ENCODE measurements around the gene CADM2.

The CADM2 gene

DNA sequence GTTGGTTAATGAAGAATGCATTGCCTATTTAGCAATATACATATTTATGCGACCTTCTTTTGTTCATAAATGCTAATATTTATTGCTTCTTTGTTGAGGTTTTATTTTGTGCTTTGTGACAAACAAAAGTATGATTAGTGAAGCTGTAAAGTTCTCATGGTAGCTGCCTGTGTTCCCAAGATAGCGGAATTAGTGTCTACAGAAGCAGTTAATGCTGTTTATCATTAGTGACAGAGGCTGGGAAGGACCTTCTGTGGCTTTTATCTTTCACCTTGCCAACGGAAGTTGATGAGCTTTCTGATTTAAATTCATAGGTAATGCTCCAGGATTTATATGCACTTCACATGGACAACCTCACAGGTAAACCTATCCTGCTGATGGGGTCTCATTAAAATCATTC, 418.3 kb downstream of the CADM2 start:
- no peak overlapping the region for H3K27ac ChIP-seq (ENCODE audit: low read depth, low read length)
- no peaks in the 10 kb centered on the region for H3K79me2 ChIP-seq (ENCODE audit: control insufficient read depth, low read length)
- H3K36me3 ChIP-seq (ENCODE audit: control insufficient read depth, low read length) = no peaks in the 10 kb centered on the region
- H4K20me1 ChIP-seq (ENCODE audit: control insufficient read depth, insufficient read depth, low read depth, low read length) = no peaks in the 10 kb centered on the region
- TF ChIP-seq, protein P1, sequence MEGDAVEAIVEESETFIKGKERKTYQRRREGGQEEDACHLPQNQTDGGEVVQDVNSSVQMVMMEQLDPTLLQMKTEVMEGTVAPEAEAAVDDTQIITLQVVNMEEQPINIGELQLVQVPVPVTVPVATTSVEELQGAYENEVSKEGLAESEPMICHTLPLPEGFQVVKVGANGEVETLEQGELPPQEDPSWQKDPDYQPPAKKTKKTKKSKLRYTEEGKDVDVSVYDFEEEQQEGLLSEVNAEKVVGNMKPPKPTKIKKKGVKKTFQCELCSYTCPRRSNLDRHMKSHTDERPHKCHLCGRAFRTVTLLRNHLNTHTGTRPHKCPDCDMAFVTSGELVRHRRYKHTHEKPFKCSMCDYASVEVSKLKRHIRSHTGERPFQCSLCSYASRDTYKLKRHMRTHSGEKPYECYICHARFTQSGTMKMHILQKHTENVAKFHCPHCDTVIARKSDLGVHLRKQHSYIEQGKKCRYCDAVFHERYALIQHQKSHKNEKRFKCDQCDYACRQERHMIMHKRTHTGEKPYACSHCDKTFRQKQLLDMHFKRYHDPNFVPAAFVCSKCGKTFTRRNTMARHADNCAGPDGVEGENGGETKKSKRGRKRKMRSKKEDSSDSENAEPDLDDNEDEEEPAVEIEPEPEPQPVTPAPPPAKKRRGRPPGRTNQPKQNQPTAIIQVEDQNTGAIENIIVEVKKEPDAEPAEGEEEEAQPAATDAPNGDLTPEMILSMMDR (IDR thresholded peaks at IDR 0.05; ENCODE audit: low read depth, low read length, poor library complexity, severe bottlenecking) = no peak
- TF ChIP-seq EZH2phosphoT487 (IDR thresholded peaks at IDR 0.05; ENCODE audit: borderline replicate concordance, low read length) = no peak
- no peak overlapping the region for H3K4me2 ChIP-seq (ENCODE audit: low read length)
- no peaks in the 10 kb centered on the region for H3K9me3 ChIP-seq (ENCODE audit: control insufficient read depth, insufficient read depth, low read length)
- H3F3A ChIP-seq (ENCODE audit: control insufficient read depth, insufficient read depth) = no peaks in the 10 kb centered on the region
- H3K4me3 ChIP-seq (ENCODE audit: low read length) = no peak overlapping the region
- H3K4me1 ChIP-seq (ENCODE audit: control insufficient read depth, low read length) = no peaks in the 10 kb centered on the region
- no peaks in the 10 kb centered on the region for H3K27me3 ChIP-seq (ENCODE audit: control insufficient read depth, low read length)
- no peaks in the 10 kb centered on the region for H3K9me2 ChIP-seq (replicated peaks; ENCODE audit: control insufficient read depth, low read length)

DNA sequence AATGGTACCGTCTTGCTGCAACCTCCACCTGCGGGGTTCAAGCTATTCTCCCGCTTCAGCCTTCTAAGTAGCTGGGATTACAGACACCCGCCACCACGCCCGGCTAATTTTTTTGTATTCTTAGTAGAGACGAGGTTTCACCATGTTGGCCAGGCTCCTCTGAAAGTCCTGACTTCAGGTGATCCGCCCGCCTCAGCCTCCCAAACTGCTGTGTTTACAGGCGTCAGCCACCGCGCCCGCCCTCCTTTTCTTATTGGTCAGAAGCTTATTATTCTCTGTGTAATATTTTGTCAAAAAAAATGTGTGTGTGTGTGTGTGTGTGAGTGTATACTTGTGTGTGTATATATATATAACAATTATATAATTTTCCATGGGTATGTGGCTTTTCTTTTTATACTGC, 425.6 kb downstream of the CADM2 start:
- H3K27me3 ChIP-seq (ENCODE audit: control insufficient read depth, low read length) = no peaks in the 10 kb centered on the region
- no peaks in the 10 kb centered on the region for H4K20me1 ChIP-seq (ENCODE audit: control insufficient read depth, insufficient read depth, low read depth, low read length)
- no peaks in the 10 kb centered on the region for H3K4me1 ChIP-seq (ENCODE audit: control insufficient read depth, low read length)
- H3K9me2 ChIP-seq (replicated peaks; ENCODE audit: control insufficient read depth, low read length) = no peaks in the 10 kb centered on the region
- H3K4me3 ChIP-seq (ENCODE audit: low read length) = no peak overlapping the region
- H3K79me2 ChIP-seq (ENCODE audit: control insufficient read depth, low read length) = no peaks in the 10 kb centered on the region
- H3K4me2 ChIP-seq (ENCODE audit: low read length) = no peak overlapping the region
- H3K36me3 ChIP-seq (ENCODE audit: control insufficient read depth, low read length) = no peaks in the 10 kb centered on the region
- no peaks in the 10 kb centered on the region for H3K9me3 ChIP-seq (ENCODE audit: control insufficient read depth, insufficient read depth, low read length)
- TF ChIP-seq, protein P1 (IDR thresholded peaks at IDR 0.05; ENCODE audit: low read depth, low read length, poor library complexity, severe bottlenecking) = no peak
- TF ChIP-seq EZH2phosphoT487 (IDR thresholded peaks at IDR 0.05; ENCODE audit: borderline replicate concordance, low read length) = no peak
- H3K27ac ChIP-seq (ENCODE audit: low read depth, low read length) = no peak overlapping the region
- no peaks in the 10 kb centered on the region for H3F3A ChIP-seq (ENCODE audit: control insufficient read depth, insufficient read depth)

DNA sequence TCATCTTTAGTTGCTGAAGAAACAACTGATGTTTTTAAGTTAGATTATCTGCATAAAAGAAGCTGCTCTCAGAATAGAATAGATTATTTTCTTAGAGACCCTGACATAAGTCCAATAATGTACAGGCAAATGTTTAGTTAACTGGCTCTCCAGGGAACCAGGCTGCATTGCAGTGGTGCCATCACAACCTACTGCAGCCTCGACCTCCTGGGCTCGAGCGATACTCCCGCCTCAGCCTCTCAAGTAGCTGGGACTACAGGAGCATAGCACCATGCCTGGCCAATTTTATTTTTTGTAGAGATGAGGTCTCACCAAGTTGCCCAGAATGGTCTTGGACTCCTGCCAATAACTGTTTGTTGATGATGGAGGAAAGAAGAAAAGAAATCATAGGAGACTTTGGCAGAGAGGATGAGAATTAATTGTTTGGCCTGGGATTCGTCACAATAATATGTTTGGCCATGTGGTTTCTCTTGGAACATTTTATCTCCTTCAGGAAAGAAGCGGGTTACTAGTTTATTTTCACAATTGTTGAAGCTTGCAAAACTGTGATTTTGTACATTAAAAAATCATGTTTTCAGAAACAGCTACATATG, 429.2 kb downstream of the CADM2 start:
- Histone ChIP-seq H3F3A (ENCODE audit: control insufficient read depth, insufficient read depth) (no peaks in the 10 kb centered on the region), H3K9me3 (ENCODE audit: control insufficient read depth, insufficient read depth, low read length) (no peaks in the 10 kb centered on the region), H3K4me1 (ENCODE audit: control insufficient read depth, low read length) (no peaks in the 10 kb centered on the region), H4K20me1 (ENCODE audit: control insufficient read depth, insufficient read depth, low read depth, low read length) (no peaks in the 10 kb centered on the region), H3K9me2 (replicated peaks; ENCODE audit: control insufficient read depth, low read length) (no peaks in the 10 kb centered on the region), H3K4me3 (ENCODE audit: low read length) (no peak overlapping the region), H3K27me3 (ENCODE audit: control insufficient read depth, low read length) (no peaks in the 10 kb centered on the region), H3K36me3 (ENCODE audit: control insufficient read depth, low read length) (no peaks in the 10 kb centered on the region), H3K4me2 (ENCODE audit: low read length) (no peak overlapping the region), H3K79me2 (ENCODE audit: control insufficient read depth, low read length) (no peaks in the 10 kb centered on the region), H3K27ac (ENCODE audit: low read depth, low read length) (no peak overlapping the region)
- TF ChIP-seq, protein P1 (IDR thresholded peaks at IDR 0.05; ENCODE audit: low read depth, low read length, poor library complexity, severe bottlenecking) = no peak
- TF ChIP-seq EZH2phosphoT487 (IDR thresholded peaks at IDR 0.05; ENCODE audit: borderline replicate concordance, low read length) = no peak

Data from DOHH2 (cell line).